Cardiac fibroblast (primary cell): Measurements from ENCODE around the gene OSGIN1.

Experiments
- DNase-seq, 2 donors: peaks; one replicate each; pipeline versions ENCODE4 v3.0.0 to v3.0.0-alpha.2; 2010; ENCODE audit warnings: low read depth in 2 of 2
- H3K4me3 ChIP-seq, 2 donors: replicated peaks in 1 of 2; 1 replicate in 1 of 2; 2 replicates in 1 of 2; pipeline ENCODE4 v1.5.1; 2011; ENCODE audit warnings: low read depth in 2 of 2, low read length in 2 of 2, mild to moderate bottlenecking in 2 of 2, moderate library complexity in 1 of 2
- CTCF ChIP-seq: IDR thresholded peaks from one replicate; pipeline ENCODE4 v1.5.1; 2011; ENCODE audit warnings: low read depth, mild to moderate bottlenecking, low read length, inconsistent platforms

OSGIN1 gene

GRCh38 chr16:83942815-83943515, 10.1 kb upstream of the OSGIN1 start:
- H3K4me3 ChIP-seq: no peak overlapping the region

GRCh38 chr16:83943516-83944050, 9.5 kb upstream of the OSGIN1 start:
- H3K4me3 ChIP-seq: no peak overlapping the region
- no peak for TF ChIP-seq CTCF
- DNase-seq: no peak

More at GRCh38 chr16:83942815-83943515, 10.1 kb upstream of the OSGIN1 start:
- TF ChIP-seq CTCF: no peak
- no peak for DNase-seq

DNA sequence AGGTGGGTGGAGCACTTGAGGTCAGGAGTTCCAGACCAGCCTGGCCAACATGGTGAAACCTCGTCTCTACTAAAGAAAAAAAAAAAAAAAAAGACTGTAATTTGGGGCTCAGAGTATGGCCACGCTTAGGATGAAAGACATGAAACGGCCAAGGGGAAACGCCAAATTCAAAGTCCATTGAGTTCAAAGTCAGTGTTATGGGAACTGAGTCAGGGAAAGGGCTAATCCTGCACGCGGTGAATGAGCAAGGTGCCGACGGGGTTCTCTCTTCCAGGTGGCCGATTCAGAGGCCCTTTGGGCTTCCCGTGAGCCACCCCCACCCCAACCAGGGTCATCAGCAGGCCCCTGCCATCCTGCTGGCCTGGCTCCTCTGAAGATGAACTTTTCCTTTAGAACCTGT, 7.5 kb upstream of the OSGIN1 start:
- TF ChIP-seq CTCF: no peak
- no peak overlapping the region for H3K4me3 ChIP-seq
- DNase-seq: no peak

- no peak overlapping the region for H3K4me3 ChIP-seq
- no peak for TF ChIP-seq CTCF
- no peak for DNase-seq
Measured at GRCh38 chr16:83946154-83946780, 6.8 kb upstream of the OSGIN1 start.

- H3K4me3 ChIP-seq: no peak overlapping the region
- no peak for DNase-seq
- no peak for TF ChIP-seq CTCF
Measured at GRCh38 chr16:83946781-83947566, 6.1 kb upstream of the OSGIN1 start.

- no peak for TF ChIP-seq CTCF
- no peak for DNase-seq
- H3K4me3 ChIP-seq: no peak overlapping the region
Measured at GRCh38 chr16:83947642-83948234, 5.3 kb upstream of the OSGIN1 start.
